Testis (tissue), 3 donors: ENCODE data around the gene PTMA. TPM values are rescaled to one million over a fixed set of nuclear protein-coding genes. Genes with fewer than 3 reads are reported as not detected.

Source experiments
- DNase-seq: peaks from one replicate; pipeline ENCODE4 v3.0.0-alpha.2; 2019
- H3K27ac ChIP-seq, 2 donors: fragments of 200-600 bp; sonication (generic); one replicate each; pipeline ENCODE4 v1.5.1; 2019
- H3K27me3 ChIP-seq: fragments of 200-600 bp; sonication (generic); one replicate; pipeline ENCODE4 v1.5.1; 2019
- H3K36me3 ChIP-seq: fragments of 200-600 bp; sonication (generic); one replicate; pipeline ENCODE4 v1.5.1; 2017; ENCODE audit warnings: low read depth; ENCODE audit errors: missing control alignments
- H3K4me1 ChIP-seq: fragments of 200-600 bp; sonication (generic); one replicate; pipeline ENCODE4 v1.5.1; 2019
- H3K4me3 ChIP-seq, 2 donors: fragments of 200-600 bp; sonication (generic); one replicate each; pipeline ENCODE4 v1.5.1; 2017 to 2019
- H3K9me3 ChIP-seq: fragments of 200-600 bp; sonication (generic); one replicate; pipeline ENCODE4 v1.5.1; 2017
- POLR2A ChIP-seq: fragments of 450-650 bp; IDR thresholded peaks from one replicate; pipeline ENCODE4 v1.6.1; 2017; ENCODE audit warnings: antibody characterized with exemption, mild to moderate bottlenecking, moderate library complexity
- WGBS, 2 donors: methylation state at CpG; one replicate each; pipeline ENCODE4 v1.1.5; 2018; 5-methylcytosine and 5-hydroxymethylcytosine counted together
- intact Hi-C: fragments of 100-400 bp; cut with DNase I; formaldehyde crosslinking; loops from one replicate; pipeline ENCODE4 v1.15.1; 2023; ENCODE audit warnings: low total_unique reads
- polyA plus RNA-seq: library from polyadenylated mRNA; stranded (reverse); fragments of 350-450 nt; fragmentation: Illumina TruSeq; extraction: RNeasy Lipid Tissue Mini Kit (QIAGEN cat#74804); gene quantifications from one replicate; pipeline ENCODE4 v1.2.3, GENCODE V29; 2014; ENCODE audit warnings: low read depth, low replicate concordance; ENCODE audit not compliant: insufficient read depth
- small RNA-seq, 2 donors: library from RNA; depleted of rRNA; stranded (forward); fragments of <200 nt; gene quantifications; one replicate each; pipeline ENCODE3, GENCODE V24; 2016
- total RNA-seq, 2 donors: library from RNA; depleted of rRNA; stranded (reverse); fragments of >200 nt; gene quantifications; one replicate each; pipeline ENCODE4 v1.2.3, GENCODE V29; 2016
- TF ChIP-seq, protein P1 (sequence below), 3 experiments: fragments of 450-650 bp in 2 of 3; fragments of 200-600 bp in 1 of 3; sonication (generic) in 1 of 3; IDR thresholded peaks; one replicate each; pipeline ENCODE4 v1.5.1; 2016 to 2019; ENCODE audit warnings: antibody characterized with exemption in 3 of 3, mild to moderate bottlenecking in 2 of 3, moderate library complexity in 1 of 3

PTMA gene
- total and polyA plus RNA-seq, 3 donors from 2014 or later: 278 to 583 (median 311) TPM

- WGBS, 2 donors: 82 to 93% methylated on average over 4 of the region's 4 CpGs
Measured at GRCh38 chr2:231751042-231751815, 42.9 kb downstream of the PTMA start.

DNA sequence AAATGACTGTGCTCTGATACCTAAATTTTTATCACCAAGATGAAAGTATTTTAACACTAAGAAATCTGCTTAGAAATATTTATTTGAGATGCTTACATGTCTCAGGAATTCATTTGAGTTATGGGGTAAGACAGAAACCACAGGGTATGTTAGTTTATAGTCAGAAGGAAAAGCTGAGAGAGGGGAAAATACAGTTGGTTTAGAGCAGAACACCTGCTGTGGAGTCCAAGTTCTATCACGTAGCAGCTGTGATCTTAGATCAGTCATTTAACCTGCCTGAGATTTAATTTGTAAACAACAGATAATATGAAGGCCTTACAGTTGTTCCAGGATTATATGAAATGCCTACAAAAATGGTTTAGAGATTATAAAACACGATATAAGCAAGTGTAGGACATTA is 43.7 kb downstream of the PTMA start:
- 67 to 80% methylated on average over 2 of the region's 2 CpGs for WGBS, 2 donors
- no peaks in the 10 kb centered on the region for H3K27me3 ChIP-seq
- no peak for DNase-seq
- no peaks in the 10 kb centered on the region for H3K9me3 ChIP-seq
- TF ChIP-seq, protein P1, sequence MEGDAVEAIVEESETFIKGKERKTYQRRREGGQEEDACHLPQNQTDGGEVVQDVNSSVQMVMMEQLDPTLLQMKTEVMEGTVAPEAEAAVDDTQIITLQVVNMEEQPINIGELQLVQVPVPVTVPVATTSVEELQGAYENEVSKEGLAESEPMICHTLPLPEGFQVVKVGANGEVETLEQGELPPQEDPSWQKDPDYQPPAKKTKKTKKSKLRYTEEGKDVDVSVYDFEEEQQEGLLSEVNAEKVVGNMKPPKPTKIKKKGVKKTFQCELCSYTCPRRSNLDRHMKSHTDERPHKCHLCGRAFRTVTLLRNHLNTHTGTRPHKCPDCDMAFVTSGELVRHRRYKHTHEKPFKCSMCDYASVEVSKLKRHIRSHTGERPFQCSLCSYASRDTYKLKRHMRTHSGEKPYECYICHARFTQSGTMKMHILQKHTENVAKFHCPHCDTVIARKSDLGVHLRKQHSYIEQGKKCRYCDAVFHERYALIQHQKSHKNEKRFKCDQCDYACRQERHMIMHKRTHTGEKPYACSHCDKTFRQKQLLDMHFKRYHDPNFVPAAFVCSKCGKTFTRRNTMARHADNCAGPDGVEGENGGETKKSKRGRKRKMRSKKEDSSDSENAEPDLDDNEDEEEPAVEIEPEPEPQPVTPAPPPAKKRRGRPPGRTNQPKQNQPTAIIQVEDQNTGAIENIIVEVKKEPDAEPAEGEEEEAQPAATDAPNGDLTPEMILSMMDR (IDR thresholded peaks at IDR 0.05): no peak
- no peak for TF ChIP-seq POLR2A
- intact Hi-C loops: no loop called here
- no peak overlapping the region for H3K27ac ChIP-seq
- no peaks in the 10 kb centered on the region for H3K36me3 ChIP-seq
- no peak overlapping the region for H3K4me3 ChIP-seq
- no peaks in the 10 kb centered on the region for H3K4me1 ChIP-seq

More at GRCh38 chr2:231751042-231751815, 42.9 kb downstream of the PTMA start:
- Histone ChIP-seq H3K9me3 (no peaks in the 10 kb centered on the region), H3K27ac (no peak overlapping the region), H3K36me3 (no peaks in the 10 kb centered on the region), H3K27me3 (no peaks in the 10 kb centered on the region), H3K4me3 (no peak overlapping the region), H3K4me1 (no peaks in the 10 kb centered on the region)
- TF ChIP-seq, protein P1 (IDR thresholded peaks at IDR 0.05): no peak
- TF ChIP-seq POLR2A: no peak
- DNase-seq: no peak
- intact Hi-C loops: no loop called here

GRCh38 chr2:231761735-231762134 is 53.4 kb downstream of the PTMA start:
- Histone ChIP-seq H3K4me1 (no peaks in the 10 kb centered on the region), H3K4me3 (no peak overlapping the region), H3K36me3 (no peaks in the 10 kb centered on the region), H3K9me3 (no peaks in the 10 kb centered on the region), H3K27me3 (no peaks in the 10 kb centered on the region), H3K27ac (no peak overlapping the region)
- TF ChIP-seq, protein P1 (IDR thresholded peaks at IDR 0.05): no peak
- no peak for TF ChIP-seq POLR2A
- intact Hi-C loops: no loop called here
- WGBS, 2 donors: 83 to 94% methylated on average over 2 of the region's 2 CpGs
- no peak for DNase-seq

Small RNA genes lying within 50 kb of the gene (small RNA-seq; reads per million reads assigned to genes)
- gene RF00015: 0 reads per million in 2 donors

Other genes starting within 250 kb of the PTMA start
- 100 to 1,000 TPM; 207 to 224 TPM for gene NCL, start 244.0 kb upstream of the PTMA start, total RNA-seq
- gene NCL, start 244.0 kb upstream of the PTMA start, polyA plus RNA-seq: 293 TPM
- 1 to 10 TPM; 3.2 to 3.7 TPM for gene NMUR1, start 178.1 kb upstream of the PTMA start, total RNA-seq
- gene NMUR1, start 178.1 kb upstream of the PTMA start, polyA plus RNA-seq: 2.7 TPM
- gene TEX44, start 115.7 kb upstream of the PTMA start, total RNA-seq: 100 to 1,000 TPM in 1 of 2 donors, 10 to 100 TPM in 1; 84.4 to 248 TPM
- 166 TPM for gene TEX44, start 115.7 kb upstream of the PTMA start, polyA plus RNA-seq
- 10 to 100 TPM; 39.9 to 66.5 TPM for gene PDE6D, start 72.8 kb downstream of the PTMA start, total RNA-seq
- 102 TPM for gene PDE6D, start 72.8 kb downstream of the PTMA start, polyA plus RNA-seq
- 10 to 100 TPM; 68.8 to 71.2 TPM for gene COPS7B, start 77.9 kb downstream of the PTMA start, total RNA-seq
- gene COPS7B, start 77.9 kb downstream of the PTMA start, polyA plus RNA-seq: 84.8 TPM
- not detected for gene NPPC, start 217.9 kb downstream of the PTMA start, total RNA-seq
- 0.78 TPM for gene NPPC, start 217.9 kb downstream of the PTMA start, polyA plus RNA-seq